Cardiac ventricle fibroblast (primary cell): ENCODE data around the gene DSG2. TPM values are rescaled to one million over a fixed set of nuclear protein-coding genes. Genes with fewer than 3 reads are reported as not detected.

Experiments
- total RNA-seq: library from RNA; depleted of rRNA; stranded (reverse); fragments of >200 nt; gene quantifications from 2 replicates; pipeline ENCODE4 v1.2.3, GENCODE V29; 2015

The DSG2 gene
- under 0.01 and 0.05 TPM in 2 replicates for total RNA-seq

DNA sequence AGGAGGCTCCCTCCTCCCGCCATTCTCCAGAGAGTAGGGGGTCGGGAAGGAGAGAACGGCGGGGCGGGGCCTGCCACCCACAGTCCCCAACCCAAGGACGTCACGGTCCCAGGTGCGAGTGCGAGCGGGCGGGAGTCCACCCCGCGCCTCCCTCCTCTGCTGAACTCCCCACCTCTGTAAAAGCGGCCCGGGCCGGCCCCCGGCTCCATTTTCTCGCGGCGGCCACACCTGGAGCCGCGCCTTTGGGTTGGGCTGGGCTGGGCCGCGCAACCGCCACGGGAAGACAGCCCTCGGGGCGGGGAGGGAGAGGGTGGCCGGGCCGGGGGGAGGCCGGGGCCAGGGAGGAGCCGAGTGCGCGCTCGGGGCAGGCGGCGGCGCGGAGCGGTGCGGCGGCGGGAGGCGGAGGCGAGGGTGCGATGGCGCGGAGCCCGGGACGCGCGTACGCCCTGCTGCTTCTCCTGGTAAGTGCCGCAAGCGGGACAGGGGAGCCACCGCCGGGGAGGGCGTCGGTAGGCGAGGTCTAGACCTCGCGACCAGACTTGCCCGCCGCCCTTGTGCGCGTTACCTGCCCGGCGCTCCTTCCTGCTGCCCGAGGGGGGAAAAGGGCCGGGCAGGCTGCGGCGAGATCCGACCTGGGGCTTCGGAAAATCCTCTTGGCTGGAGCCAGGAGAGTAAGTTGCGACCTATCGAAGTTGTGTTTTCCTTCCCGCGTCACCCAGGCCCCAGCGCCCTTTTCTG lies at the start of gene DSG2:
TSS of gene DSG2 (plus strand) at position 342 of the 738 bp plus-strand sequence. CDS start at position 417, 75 bp downstream.

DNA sequence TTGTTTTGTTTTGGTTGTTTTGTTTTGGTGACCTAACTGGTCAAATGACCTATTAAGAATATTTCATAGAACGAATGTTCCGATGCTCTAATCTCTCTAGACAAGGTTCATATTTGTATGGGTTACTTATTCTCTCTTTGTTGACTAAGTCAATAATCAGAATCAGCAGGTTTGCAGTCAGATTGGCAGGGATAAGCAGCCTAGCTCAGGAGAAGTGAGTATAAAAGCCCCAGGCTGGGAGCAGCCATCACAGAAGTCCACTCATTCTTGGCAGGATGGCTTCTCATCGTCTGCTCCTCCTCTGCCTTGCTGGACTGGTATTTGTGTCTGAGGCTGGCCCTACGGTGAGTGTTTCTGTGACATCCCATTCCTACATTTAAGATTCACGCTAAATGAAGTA lies 93.7 kb downstream of the DSG2 start, which contains the start of gene TTR:
TSS of gene TTR (plus strand) at position 250 of the 400 bp plus-strand sequence. CDS start at position 276, 26 bp downstream.

Other genes starting within 250 kb of the DSG2 start
- gene DSG1, start 180.0 kb upstream of the DSG2 start, total RNA-seq = not detected in 2 replicates
- gene DSG4, start 121.4 kb upstream of the DSG2 start, total RNA-seq = not detected in 2 replicates
- gene DSG3, start 50.4 kb upstream of the DSG2 start, total RNA-seq = not detected in 2 replicates
- gene TTR, start 93.7 kb downstream of the DSG2 start, total RNA-seq = not detected in 2 replicates
- gene B4GALT6, start 186.4 kb downstream of the DSG2 start, total RNA-seq = 0.88 and 2.7 TPM in 2 replicates